Vagina (tissue), 2 donors: Measurements from ENCODE around the gene RBM12. TPM values are rescaled to one million over a fixed set of nuclear protein-coding genes. Genes with fewer than 3 reads are reported as not detected.

Experiments
- DNase-seq, 2 donors: peaks; one replicate each; pipeline ENCODE4 v3.0.0-alpha.2; 2017; ENCODE audit errors: extremely low spot score in 2 of 2
- H3K27ac ChIP-seq: fragments of 200-600 bp; sonication (generic); one replicate; pipeline ENCODE4 v1.5.1; 2019
- H3K27me3 ChIP-seq: fragments of 200-600 bp; sonication (generic); one replicate; pipeline ENCODE4 v1.5.1; 2019
- H3K36me3 ChIP-seq, 2 donors: fragments of 200-600 bp; sonication (generic); one replicate each; pipeline ENCODE4 v1.5.1; 2017 to 2019
- H3K4me1 ChIP-seq: fragments of 200-600 bp; sonication (generic); one replicate; pipeline ENCODE4 v1.5.1; 2019
- H3K4me3 ChIP-seq, 2 donors: fragments of 200-600 bp; sonication (generic); 1 replicate in 1 of 2; 2 replicates in 1 of 2; pipeline ENCODE4 v1.5.1; 2016 to 2019
- H3K9me3 ChIP-seq: fragments of 200-600 bp; sonication (generic); one replicate; pipeline ENCODE4 v1.5.1; 2019
- CTCF ChIP-seq, 3 experiments: fragments of 450-650 bp in 2 of 3; fragments of 200-600 bp in 1 of 3; sonication (generic) in 1 of 3; IDR thresholded peaks; one replicate each; pipeline ENCODE4 v1.5.1; 2017 to 2019; ENCODE audit warnings: antibody characterized with exemption in 3 of 3, mild to moderate bottlenecking in 2 of 3, moderate library complexity in 2 of 3
- POLR2A ChIP-seq, 2 donors: fragments of 450-650 bp; IDR thresholded peaks; one replicate each; pipeline ENCODE4 v1.6.1; 2017; ENCODE audit warnings: antibody characterized with exemption in 2 of 2, mild to moderate bottlenecking in 2 of 2, moderate library complexity in 2 of 2
- POLR2AphosphoS5 ChIP-seq, 2 donors: sonication (generic); formaldehyde crosslinking; IDR thresholded peaks; one replicate each; pipeline ENCODE4 v1.9.0; 2017; ENCODE audit warnings: antibody characterized with exemption in 2 of 2, mild to moderate bottlenecking in 2 of 2, low read depth in 1 of 2; ENCODE audit not compliant: insufficient read depth in 1 of 2
- intact Hi-C: fragments of 100-400 bp; cut with DNase I; formaldehyde crosslinking; loops from one replicate; pipeline ENCODE4 v1.15.1; 2023
- total RNA-seq: library from RNA; depleted of rRNA; stranded (reverse); fragments of >200 nt; gene quantifications from one replicate; pipeline ENCODE4 v1.2.3, GENCODE V29; 2016

RBM12 gene
- total RNA-seq, 1 donor from 2014 or later, result 26.8 TPM

DNA sequence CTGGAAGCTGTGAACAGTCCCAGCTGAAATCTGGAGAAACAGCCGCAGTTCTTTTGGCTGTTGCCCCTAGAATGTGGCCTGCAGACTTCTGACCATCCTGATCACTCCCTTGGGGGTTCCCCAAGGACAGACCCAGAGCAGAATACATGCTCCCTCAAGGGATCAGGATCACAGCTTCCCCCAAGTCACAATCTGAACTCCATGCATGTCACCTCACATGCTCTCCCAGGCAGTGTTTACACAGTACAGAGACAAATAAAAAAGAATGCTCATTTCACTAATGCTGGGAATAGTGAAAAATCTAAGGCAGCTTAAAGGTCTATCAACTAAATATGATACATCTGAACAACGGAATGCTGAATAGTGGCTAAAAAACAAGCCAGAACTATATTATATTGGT is 28.6 kb downstream of the RBM12 start:
- TF ChIP-seq CTCF (IDR thresholded peaks at IDR 0.05), result no peak
- no peak for TF ChIP-seq POLR2A (IDR thresholded peaks at IDR 0.05)
- no peak for TF ChIP-seq POLR2AphosphoS5 (IDR thresholded peaks at IDR 0.05; ENCODE audit: insufficient read depth in 1 of 2, low read depth in 1 of 2)
- no peak overlapping the region for H3K27ac ChIP-seq
- no peak for DNase-seq
- peaks cover 0 to 10% of the 10 kb centered on the region in 2 donors for H3K36me3 ChIP-seq
- H3K27me3 ChIP-seq, result no peaks in the 10 kb centered on the region
- peaks cover 6% of the 10 kb centered on the region for H3K4me1 ChIP-seq
- no peaks in the 10 kb centered on the region for H3K9me3 ChIP-seq
- H3K4me3 ChIP-seq, result no peak overlapping the region
- intact Hi-C loops, result no loop called here

DNA sequence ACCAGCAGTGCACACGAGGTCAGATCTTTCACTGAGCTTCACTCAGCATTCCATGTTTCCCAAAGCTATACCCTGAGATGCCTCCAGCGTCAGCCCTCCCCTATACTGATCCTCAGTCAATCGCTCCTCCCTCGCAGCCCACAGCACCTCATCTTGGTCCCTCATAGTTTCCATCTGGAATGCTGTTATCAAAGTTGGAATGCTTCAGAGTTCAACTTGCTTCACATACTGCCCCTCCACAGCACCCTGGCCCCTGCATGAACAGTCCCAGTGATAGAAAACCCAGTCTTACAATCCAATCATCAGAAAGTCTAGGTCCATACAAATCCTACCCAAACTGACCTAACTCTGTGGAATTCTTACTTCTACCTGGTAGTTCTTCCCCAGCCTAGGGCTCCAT is 29.0 kb downstream of the RBM12 start:
- TF ChIP-seq POLR2A (IDR thresholded peaks at IDR 0.05), result no peak
- TF ChIP-seq CTCF (IDR thresholded peaks at IDR 0.05), result no peak
- TF ChIP-seq POLR2AphosphoS5 (IDR thresholded peaks at IDR 0.05; ENCODE audit: insufficient read depth in 1 of 2, low read depth in 1 of 2), result no peak
- H3K9me3 ChIP-seq, result no peaks in the 10 kb centered on the region
- no peak for DNase-seq
- H3K4me1 ChIP-seq, result peaks cover 6% of the 10 kb centered on the region
- H3K27me3 ChIP-seq, result no peaks in the 10 kb centered on the region
- H3K27ac ChIP-seq, result no peak overlapping the region
- H3K36me3 ChIP-seq, result peaks cover 0 to 15% of the 10 kb centered on the region in 2 donors
- intact Hi-C loops, result no loop called here
- no peak overlapping the region for H3K4me3 ChIP-seq

DNA sequence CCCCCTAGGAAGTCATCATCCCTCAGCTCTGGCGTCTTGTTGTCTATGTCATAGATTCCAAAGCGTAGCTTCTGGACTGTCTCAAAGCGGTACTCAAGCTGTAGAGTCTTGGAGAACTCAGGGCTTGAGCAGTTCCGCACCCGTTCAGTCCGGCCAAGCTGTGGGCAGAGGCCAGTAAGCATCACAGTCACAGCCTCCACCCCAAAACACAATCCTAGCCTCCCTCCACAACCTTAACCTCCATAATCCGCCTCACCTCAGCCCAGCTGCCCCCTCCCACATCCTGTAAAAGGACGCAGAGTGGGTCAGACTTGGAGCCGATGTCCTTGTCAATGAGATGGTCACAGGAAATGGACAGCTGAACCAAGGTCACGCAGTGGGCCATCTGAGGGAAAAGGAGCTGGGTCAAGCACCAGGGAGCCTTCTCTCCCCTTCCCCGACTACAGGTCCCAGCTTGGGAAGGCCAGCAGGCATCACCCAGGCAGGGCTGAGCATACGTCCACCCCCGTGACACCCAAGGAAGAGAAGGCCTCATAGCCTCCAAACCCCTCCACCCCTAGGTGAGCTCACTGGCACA is 32.1 kb downstream of the RBM12 start:
- Histone ChIP-seq H3K27ac (no peak overlapping the region), H3K27me3 (no peaks in the 10 kb centered on the region), H3K9me3 (no peaks in the 10 kb centered on the region), H3K4me3 (no peak overlapping the region), H3K4me1 (no peaks in the 10 kb centered on the region), H3K36me3 (peaks cover 0 to 39% of the 10 kb centered on the region in 2 donors)
- no peak for DNase-seq
- intact Hi-C loops, result no loop called here
- TF ChIP-seq CTCF (IDR thresholded peaks at IDR 0.05) (no peak), POLR2AphosphoS5 (IDR thresholded peaks at IDR 0.05; ENCODE audit: insufficient read depth in 1 of 2, low read depth in 1 of 2) (no peak), POLR2A (IDR thresholded peaks at IDR 0.05) (no peak)

GRCh38 chr20:35630636-35631035 is 34.1 kb downstream of the RBM12 start:
- Histone ChIP-seq H3K36me3 (peaks cover 0 to 58% of the 10 kb centered on the region in 2 donors), H3K4me1 (no peaks in the 10 kb centered on the region), H3K4me3 (no peak overlapping the region), H3K27me3 (no peaks in the 10 kb centered on the region), H3K27ac (no peak overlapping the region), H3K9me3 (no peaks in the 10 kb centered on the region)
- TF ChIP-seq POLR2AphosphoS5 (IDR thresholded peaks at IDR 0.05; ENCODE audit: insufficient read depth in 1 of 2, low read depth in 1 of 2) (no peak), CTCF (IDR thresholded peaks at IDR 0.05) (no peak), POLR2A (IDR thresholded peaks at IDR 0.05) (no peak)
- no peak for DNase-seq
- intact Hi-C loops, result no loop called here

GRCh38 chr20:35629427-35630145 is 35.1 kb downstream of the RBM12 start:
- H3K4me1 ChIP-seq, result no peaks in the 10 kb centered on the region
- no peak overlapping the region for H3K27ac ChIP-seq
- intact Hi-C loops, result no loop called here
- H3K36me3 ChIP-seq, result peaks cover 0 to 59% of the 10 kb centered on the region in 2 donors
- no peak for DNase-seq
- no peak for TF ChIP-seq POLR2AphosphoS5 (IDR thresholded peaks at IDR 0.05; ENCODE audit: insufficient read depth in 1 of 2, low read depth in 1 of 2)
- TF ChIP-seq POLR2A (IDR thresholded peaks at IDR 0.05), result no peak
- no peak for TF ChIP-seq CTCF (IDR thresholded peaks at IDR 0.05)
- H3K9me3 ChIP-seq, result no peaks in the 10 kb centered on the region
- no peak overlapping the region for H3K4me3 ChIP-seq
- H3K27me3 ChIP-seq, result no peaks in the 10 kb centered on the region
